ENCODE data around the gene SMOC2.

Gene SMOC2

DNA sequence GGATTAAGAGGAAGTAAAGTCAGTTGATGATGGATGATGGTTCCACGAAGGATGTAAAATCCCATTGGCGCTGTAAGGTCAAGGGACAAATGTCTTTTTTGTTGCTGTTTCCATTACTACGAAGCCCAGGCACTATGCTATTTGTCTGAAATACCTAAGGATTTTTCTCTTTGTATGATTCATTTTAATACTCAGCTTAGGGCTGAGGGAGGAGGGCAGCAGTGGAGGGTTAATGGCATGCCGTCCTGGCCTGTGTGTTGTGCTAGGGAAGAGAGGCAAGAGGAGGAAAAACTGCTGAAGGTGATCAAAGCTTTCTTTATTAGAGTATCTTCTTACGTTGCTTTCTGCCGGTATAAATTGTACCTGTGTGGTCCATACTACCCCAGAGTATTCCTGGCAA lies 6.5 kb upstream of the SMOC2 start:
- no peaks in the 10 kb centered on the region for H3K9me3 ChIP-seq (ENCODE audit: severe bottlenecking)
- peaks cover 34% of the 10 kb centered on the region for H3K27me3 ChIP-seq (ENCODE audit: insufficient read depth, poor library complexity, severe bottlenecking)
- ATAC-seq (ENCODE audit: low read depth) (no peak), DNase-seq (ENCODE audit: low spot score) (no peak)
- TF ChIP-seq, protein P1, sequence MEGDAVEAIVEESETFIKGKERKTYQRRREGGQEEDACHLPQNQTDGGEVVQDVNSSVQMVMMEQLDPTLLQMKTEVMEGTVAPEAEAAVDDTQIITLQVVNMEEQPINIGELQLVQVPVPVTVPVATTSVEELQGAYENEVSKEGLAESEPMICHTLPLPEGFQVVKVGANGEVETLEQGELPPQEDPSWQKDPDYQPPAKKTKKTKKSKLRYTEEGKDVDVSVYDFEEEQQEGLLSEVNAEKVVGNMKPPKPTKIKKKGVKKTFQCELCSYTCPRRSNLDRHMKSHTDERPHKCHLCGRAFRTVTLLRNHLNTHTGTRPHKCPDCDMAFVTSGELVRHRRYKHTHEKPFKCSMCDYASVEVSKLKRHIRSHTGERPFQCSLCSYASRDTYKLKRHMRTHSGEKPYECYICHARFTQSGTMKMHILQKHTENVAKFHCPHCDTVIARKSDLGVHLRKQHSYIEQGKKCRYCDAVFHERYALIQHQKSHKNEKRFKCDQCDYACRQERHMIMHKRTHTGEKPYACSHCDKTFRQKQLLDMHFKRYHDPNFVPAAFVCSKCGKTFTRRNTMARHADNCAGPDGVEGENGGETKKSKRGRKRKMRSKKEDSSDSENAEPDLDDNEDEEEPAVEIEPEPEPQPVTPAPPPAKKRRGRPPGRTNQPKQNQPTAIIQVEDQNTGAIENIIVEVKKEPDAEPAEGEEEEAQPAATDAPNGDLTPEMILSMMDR (IDR thresholded peaks at IDR 0.05; ENCODE audit: poor library complexity, severe bottlenecking), result no peak
- H3K36me3 ChIP-seq (ENCODE audit: low read depth), result no peaks in the 10 kb centered on the region
- H3K27ac ChIP-seq (ENCODE audit: poor library complexity, severe bottlenecking), result no peak overlapping the region
- H3K4me1 ChIP-seq (ENCODE audit: insufficient read depth, poor library complexity, severe bottlenecking), result no peaks in the 10 kb centered on the region
- no peak overlapping the region for H3K4me3 ChIP-seq (ENCODE audit: severe bottlenecking)

DNA sequence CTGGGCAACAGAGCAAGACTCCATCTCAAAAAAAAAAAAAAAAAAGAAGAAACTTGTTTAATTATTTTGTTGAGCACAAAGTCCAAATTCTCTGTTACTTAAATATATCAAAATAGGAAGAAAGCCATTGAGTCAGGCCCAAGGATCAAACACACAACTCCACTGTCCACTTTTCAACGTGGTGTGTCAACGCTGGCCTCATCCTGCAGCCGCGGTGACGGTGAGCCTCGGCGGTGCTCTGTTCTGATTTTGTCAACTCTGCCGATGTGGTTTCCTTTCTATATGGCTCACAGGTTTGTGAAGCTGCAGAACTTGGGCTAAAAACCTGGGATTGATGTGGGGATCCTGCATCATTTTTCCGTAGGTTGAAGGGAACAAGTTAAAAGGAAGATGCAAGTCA lies 3.2 kb upstream of the SMOC2 start:
- ATAC-seq (ENCODE audit: low read depth) (no peak), DNase-seq (ENCODE audit: low spot score) (no peak)
- Histone ChIP-seq H3K27me3 (ENCODE audit: insufficient read depth, poor library complexity, severe bottlenecking) (peaks cover 65% of the 10 kb centered on the region), H3K9me3 (ENCODE audit: severe bottlenecking) (no peaks in the 10 kb centered on the region), H3K36me3 (ENCODE audit: low read depth) (no peaks in the 10 kb centered on the region), H3K4me3 (ENCODE audit: severe bottlenecking) (no peak overlapping the region), H3K27ac (ENCODE audit: poor library complexity, severe bottlenecking) (no peak overlapping the region), H3K4me1 (ENCODE audit: insufficient read depth, poor library complexity, severe bottlenecking) (no peaks in the 10 kb centered on the region)
- TF ChIP-seq, protein P1 (IDR thresholded peaks at IDR 0.05; ENCODE audit: poor library complexity, severe bottlenecking), result no peak

DNA sequence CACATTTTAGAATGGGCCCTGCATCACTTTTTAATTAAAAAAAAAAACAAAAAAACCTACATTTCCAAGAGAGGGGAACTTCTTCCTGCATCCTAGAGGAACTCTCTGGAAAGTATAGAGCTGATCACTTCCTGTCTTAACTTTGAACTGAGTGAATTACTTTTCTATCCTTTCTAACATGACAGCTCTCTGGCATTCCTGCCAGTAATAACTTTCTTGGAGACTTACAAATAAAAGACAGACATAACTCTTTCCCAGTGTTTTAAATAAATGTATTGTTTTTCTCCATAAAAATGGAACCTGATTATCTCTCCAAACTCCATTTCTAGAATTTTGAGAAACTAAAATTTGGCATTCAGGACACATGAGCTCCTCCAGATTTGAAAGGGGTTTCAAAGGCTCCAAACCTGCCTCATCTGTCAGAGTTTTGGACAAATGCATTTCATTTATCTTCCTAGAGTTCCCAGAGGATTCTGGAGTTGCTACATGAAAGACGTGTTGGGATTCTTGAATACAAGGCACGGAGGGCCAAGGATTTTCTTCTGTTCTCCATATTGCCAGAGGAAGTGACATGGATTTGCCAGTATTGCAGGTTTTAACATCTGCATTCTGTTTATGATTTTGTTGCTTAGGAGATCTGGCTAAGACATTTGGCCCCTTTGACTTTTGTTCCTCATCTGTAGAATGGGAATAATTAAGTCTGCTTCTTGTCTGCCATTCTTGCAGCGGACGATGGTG lies 2.0 kb upstream of the SMOC2 start:
- DNase-seq (ENCODE audit: low spot score) (no peak), ATAC-seq (ENCODE audit: low read depth) (no peak)
- Histone ChIP-seq H3K4me3 (ENCODE audit: severe bottlenecking) (no peak overlapping the region), H3K27me3 (ENCODE audit: insufficient read depth, poor library complexity, severe bottlenecking) (peaks cover 71% of the 10 kb centered on the region), H3K36me3 (ENCODE audit: low read depth) (no peaks in the 10 kb centered on the region), H3K27ac (ENCODE audit: poor library complexity, severe bottlenecking) (no peak overlapping the region), H3K4me1 (ENCODE audit: insufficient read depth, poor library complexity, severe bottlenecking) (no peaks in the 10 kb centered on the region), H3K9me3 (ENCODE audit: severe bottlenecking) (no peaks in the 10 kb centered on the region)
- TF ChIP-seq, protein P1 (IDR thresholded peaks at IDR 0.05; ENCODE audit: poor library complexity, severe bottlenecking), result no peak

DNA sequence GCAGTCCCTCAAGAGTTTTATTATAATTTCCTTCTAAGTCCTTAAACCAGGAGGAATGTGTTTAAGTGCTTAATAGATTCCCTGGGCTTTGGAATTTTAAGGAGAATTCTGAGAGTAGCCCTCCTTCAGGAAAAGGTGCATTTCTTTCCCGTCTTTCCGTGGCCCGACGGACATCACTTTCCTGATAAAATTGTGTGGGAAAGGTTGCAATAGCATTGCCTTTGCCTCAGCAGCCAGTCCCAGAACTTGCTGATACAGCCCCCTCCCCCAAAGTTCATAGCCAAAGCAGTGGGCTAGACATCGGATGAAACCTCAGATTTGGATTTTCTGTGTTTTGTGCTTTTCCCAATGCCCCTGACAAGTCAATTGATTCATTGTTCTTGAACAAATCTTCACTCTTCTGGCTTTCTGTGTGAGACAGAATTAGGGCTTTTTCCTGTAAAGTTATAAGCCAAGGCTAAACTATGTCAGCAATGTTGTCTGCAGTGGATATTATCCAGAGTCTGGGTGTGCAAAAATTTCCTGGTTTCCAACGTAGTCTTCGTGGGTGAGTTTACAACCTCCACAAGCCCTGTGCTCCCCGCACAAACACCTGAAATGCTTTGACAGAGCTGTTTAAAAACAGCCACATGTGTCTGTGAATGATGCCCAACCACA lies 1.1 kb upstream of the SMOC2 start:
- Histone ChIP-seq H3K27ac (ENCODE audit: poor library complexity, severe bottlenecking) (no peak overlapping the region), H3K4me3 (ENCODE audit: severe bottlenecking) (no peak overlapping the region), H3K4me1 (ENCODE audit: insufficient read depth, poor library complexity, severe bottlenecking) (no peaks in the 10 kb centered on the region), H3K9me3 (ENCODE audit: severe bottlenecking) (no peaks in the 10 kb centered on the region), H3K27me3 (ENCODE audit: insufficient read depth, poor library complexity, severe bottlenecking) (peaks cover 75% of the 10 kb centered on the region), H3K36me3 (ENCODE audit: low read depth) (no peaks in the 10 kb centered on the region)
- ATAC-seq (ENCODE audit: low read depth) (no peak), DNase-seq (ENCODE audit: low spot score) (no peak)
- TF ChIP-seq, protein P1 (IDR thresholded peaks at IDR 0.05; ENCODE audit: poor library complexity, severe bottlenecking), result no peak
